SJSA1 (cell line): ENCODE measurements around the gene ZCCHC10. TPM values are rescaled to one million over a fixed set of nuclear protein-coding genes. Genes with fewer than 3 reads are reported as not detected.
"Not testable (repeated sequence)": the region's sequence is repeated elsewhere in the genome, so short reads cannot be mapped to it uniquely, and the experiment has no call there.

ENCODE experiments used
- DNase-seq, 2 experiments: peaks; one replicate each; pipeline ENCODE4 v3.0.0-alpha.2; 2015 to 2020; ENCODE audit warnings: low spot score in 2 of 2, low read depth in 1 of 2
- H3K27ac ChIP-seq: fragments of 250-450 bp; sonication (Bioruptor Pico); 2 replicates; pipeline ENCODE4 v1.5.1; 2020; ENCODE audit warnings: mild to moderate bottlenecking, moderate library complexity
- H3K27me3 ChIP-seq: fragments of 250-450 bp; sonication (Bioruptor Pico); replicated peaks from 2 replicates; pipeline ENCODE4 v1.5.1; 2020; ENCODE audit warnings: mild to moderate bottlenecking, moderate library complexity
- H3K36me3 ChIP-seq: fragments of 250-450 bp; sonication (Bioruptor Pico); 2 replicates; pipeline ENCODE4 v1.5.1; 2020; ENCODE audit warnings: mild to moderate bottlenecking
- H3K4me1 ChIP-seq: fragments of 250-450 bp; sonication (Bioruptor Pico); replicated peaks from 2 replicates; pipeline ENCODE4 v1.6.1; 2021; ENCODE audit warnings: mild to moderate bottlenecking
- H3K4me3 ChIP-seq: fragments of 250-450 bp; sonication (Bioruptor Pico); 2 replicates; pipeline ENCODE4 v1.5.1; 2020; ENCODE audit warnings: mild to moderate bottlenecking
- H3K9me3 ChIP-seq: fragments of 250-450 bp; sonication (Bioruptor Pico); replicated peaks from 2 replicates; pipeline ENCODE4 v1.5.1; 2020; ENCODE audit warnings: mild to moderate bottlenecking
- total RNA-seq: library from RNA; depleted of rRNA; stranded (reverse); fragments of >200 nt; shearing (Covaris generic); gene quantifications from 2 replicates; pipeline ENCODE4 v1.2.3, GENCODE V29; 2014

Gene ZCCHC10
- total RNA-seq, 1 experiment from 2014 or later = 66.4 TPM

DNA sequence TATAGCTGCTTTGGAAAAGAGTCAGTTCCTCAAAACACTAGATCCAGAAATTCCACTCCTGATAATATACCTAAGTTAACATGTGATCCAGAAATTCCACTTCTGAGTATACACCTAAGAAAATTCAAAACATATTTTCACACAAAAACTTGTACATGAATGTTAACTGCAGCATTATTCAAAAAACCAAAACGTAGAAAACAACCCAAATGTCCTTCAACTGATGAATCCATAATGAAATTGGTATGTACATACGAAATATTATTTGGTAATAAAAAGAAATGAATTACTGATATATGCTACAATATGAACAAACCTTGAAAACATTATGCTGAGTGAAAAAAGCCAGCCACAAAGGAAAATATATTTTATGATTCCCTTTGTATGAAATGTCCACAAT, 46.4 kb downstream of the ZCCHC10 start:
- H3K9me3 ChIP-seq = peaks cover 7% of the 10 kb centered on the region; the same call in 1 of the 2 replicates
- no peak for DNase-seq
- H3K27ac ChIP-seq = no peak overlapping the region
- no peak overlapping the region for H3K4me3 ChIP-seq
- H3K27me3 ChIP-seq = no peaks in the 10 kb centered on the region
- H3K4me1 ChIP-seq = 0 out of 2 replicates have a peak, but pooled peaks cover 5% of the 10 kb centered on the region
- 0 out of 2 replicates have a peak, but pooled peaks cover 3% of the 10 kb centered on the region for H3K36me3 ChIP-seq

DNA sequence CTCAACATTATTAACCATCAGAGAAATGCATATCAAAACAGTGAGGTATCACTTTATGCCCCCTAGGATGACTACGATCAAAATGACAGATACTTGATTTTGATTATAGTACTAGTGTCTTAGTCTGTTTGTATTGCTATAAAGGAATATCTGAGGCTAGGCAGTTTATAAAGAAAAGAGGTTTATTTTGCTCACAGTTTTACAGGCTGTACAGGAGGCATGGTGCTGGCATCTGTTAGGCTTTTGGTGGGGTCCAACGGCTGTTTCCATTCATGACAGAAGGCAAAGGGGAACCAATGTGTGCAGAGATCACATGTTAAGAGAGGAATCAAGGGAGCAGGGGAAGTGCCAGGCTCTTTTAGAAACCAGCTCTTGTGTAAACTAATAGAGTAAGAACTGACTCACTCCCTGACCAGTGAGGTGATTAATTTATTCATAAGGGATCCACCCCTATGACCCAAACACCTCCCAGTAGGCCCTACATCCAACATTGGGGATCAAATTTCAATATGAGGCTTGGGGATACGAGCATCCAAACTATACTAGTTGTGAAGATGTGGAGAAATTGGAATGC, 46.9 kb downstream of the ZCCHC10 start:
- Histone ChIP-seq H3K4me1 (0 out of 2 replicates have a peak, but pooled peaks cover 5% of the 10 kb centered on the region), H3K4me3 (no peak overlapping the region), H3K36me3 (0 out of 2 replicates have a peak, but pooled peaks cover 3% of the 10 kb centered on the region), H3K27me3 (no peaks in the 10 kb centered on the region), H3K9me3 (peaks cover 7% of the 10 kb centered on the region; the same call in 1 of the 2 replicates), H3K27ac (no peak overlapping the region)
- peak in 1 of 2 experiments; percentile 20 for DNase-seq

DNA sequence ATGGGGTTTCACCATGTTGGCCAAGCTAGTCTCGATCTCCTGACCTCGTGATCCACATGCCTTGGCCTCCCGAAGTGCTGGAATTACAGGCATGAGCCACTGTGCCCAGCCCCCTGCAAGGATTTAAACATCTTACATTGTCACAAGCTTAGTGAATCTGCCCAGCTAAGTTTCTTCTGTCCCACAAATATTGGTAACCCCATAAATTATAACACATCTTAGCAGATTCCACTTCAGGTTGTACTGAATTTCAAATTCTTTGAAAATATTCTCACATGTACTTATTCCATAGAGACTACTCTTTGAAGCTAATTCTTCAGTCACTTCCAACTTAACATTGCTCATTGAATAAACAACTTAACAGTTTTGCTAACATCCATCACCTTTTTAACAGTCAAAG, 49.5 kb downstream of the ZCCHC10 start:
- no peak overlapping the region for H3K27ac ChIP-seq
- H3K4me3 ChIP-seq = no peak overlapping the region
- H3K4me1 ChIP-seq = 0 out of 2 replicates have a peak, but pooled peaks cover 5% of the 10 kb centered on the region
- no peaks in the 10 kb centered on the region for H3K27me3 ChIP-seq
- peaks cover 11% of the 10 kb centered on the region; the same call in 1 of the 2 replicates for H3K9me3 ChIP-seq
- 0 out of 2 replicates have a peak, but pooled peaks cover 3% of the 10 kb centered on the region for H3K36me3 ChIP-seq
- peak in 1 of 2 experiments; percentile 22 for DNase-seq

DNA sequence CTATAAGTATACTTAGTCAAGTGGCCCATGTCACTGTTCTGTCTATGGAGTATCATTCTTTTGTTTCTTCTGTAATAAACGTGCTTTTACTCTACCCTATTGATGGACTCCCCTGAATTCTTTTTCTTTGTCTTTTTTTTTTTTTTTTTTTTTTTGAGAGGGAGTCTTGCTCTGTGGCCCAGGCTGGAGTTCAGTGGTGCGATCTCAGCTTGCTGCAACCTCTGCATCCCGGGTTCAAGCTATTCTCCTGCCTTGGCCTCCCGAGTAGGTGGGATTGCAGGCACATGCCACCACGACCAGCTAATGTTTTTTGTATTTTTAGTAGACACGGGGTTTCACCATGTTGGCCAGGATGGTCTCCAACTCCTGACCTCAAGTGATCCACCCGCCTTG, 53.9 kb downstream of the ZCCHC10 start:
- H3K36me3 ChIP-seq, H3K27ac ChIP-seq, H3K4me1 ChIP-seq, H3K27me3 ChIP-seq, H3K4me3 ChIP-seq: not testable (repeated sequence)
- peak in 1 of 2 experiments; percentile 10 for DNase-seq
- H3K9me3 ChIP-seq = peaks cover 14% of the 10 kb centered on the region; the same call in 1 of the 2 replicates

DNA sequence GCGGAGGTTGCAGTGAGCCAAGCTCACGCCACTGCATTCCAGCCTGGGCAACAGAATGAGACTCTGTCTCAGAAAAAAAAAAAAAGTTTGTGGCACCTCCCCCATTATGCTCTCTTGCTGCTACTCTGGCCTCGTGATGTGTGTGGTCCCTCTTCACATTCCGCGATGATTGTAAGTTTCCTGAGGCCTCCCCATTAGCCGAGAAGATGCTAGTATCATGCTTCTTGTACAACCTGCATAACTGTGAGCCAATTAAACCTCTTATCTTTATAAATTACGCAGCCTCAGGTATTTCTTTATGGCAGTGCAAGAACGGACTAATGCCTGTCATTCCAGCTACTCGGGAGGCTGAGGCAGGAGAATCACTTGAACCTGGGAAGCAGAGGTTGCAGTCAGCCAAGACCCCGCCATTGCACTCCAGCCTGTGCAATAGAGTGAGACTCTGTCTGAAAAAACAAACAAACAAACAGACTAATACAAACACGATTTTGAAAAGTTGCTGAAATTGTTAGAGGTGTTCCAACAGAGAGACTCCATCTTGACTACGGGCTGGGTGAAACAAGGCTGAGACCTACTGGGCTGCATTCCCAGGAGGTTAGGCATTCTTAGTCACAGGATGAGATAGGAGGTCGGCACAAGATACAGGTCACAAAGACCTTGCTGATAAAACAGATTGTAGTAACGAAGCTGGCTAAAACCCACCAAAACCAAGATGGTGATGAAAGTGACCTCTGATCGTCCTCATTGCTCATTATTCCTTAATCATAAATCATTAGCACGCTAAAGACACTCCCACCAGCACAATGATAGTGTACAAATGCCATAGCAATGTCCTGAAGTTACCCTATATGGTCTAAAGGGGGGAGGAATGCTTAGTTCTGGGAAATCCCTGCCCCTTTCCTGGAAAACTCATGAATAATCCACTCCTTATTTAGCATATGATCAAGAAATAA, 54.6 kb downstream of the ZCCHC10 start:
- H3K27ac ChIP-seq = no peak overlapping the region
- DNase-seq = peak in 1 of 2 experiments; percentile 41
- H3K4me1 ChIP-seq = no peaks in the 10 kb centered on the region
- H3K36me3 ChIP-seq = no peaks in the 10 kb centered on the region
- H3K4me3 ChIP-seq = no peak overlapping the region
- H3K27me3 ChIP-seq = no peaks in the 10 kb centered on the region
- peaks cover 14% of the 10 kb centered on the region; the same call in 1 of the 2 replicates for H3K9me3 ChIP-seq

DNA sequence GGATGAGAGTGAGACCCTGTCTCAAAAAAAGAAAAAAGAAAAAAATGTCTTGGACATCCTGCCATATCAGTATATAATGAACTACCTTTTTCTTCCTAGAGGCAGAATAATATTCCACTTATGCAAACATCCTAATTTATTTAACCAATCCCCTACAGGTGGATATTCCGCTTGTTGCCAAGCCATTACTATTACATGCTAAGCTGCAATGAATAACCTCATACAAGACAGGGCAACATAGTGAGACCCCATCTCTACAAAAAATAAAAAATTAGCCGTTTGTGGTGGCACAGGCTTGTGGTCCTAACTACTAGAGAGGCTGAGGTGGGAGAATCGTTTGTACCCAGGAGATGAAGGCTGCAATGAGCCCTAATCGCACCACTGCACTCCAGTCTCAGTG, 61.2 kb downstream of the ZCCHC10 start:
- no peak overlapping the region for H3K27ac ChIP-seq
- peak in 1 of 2 experiments; percentile 13 for DNase-seq
- H3K9me3 ChIP-seq = no peaks in the 10 kb centered on the region
- peaks cover 21% of the 10 kb centered on the region for H3K36me3 ChIP-seq
- peaks cover 15% of the 10 kb centered on the region for H3K4me1 ChIP-seq
- no peak overlapping the region for H3K4me3 ChIP-seq
- H3K27me3 ChIP-seq = no peaks in the 10 kb centered on the region

DNA sequence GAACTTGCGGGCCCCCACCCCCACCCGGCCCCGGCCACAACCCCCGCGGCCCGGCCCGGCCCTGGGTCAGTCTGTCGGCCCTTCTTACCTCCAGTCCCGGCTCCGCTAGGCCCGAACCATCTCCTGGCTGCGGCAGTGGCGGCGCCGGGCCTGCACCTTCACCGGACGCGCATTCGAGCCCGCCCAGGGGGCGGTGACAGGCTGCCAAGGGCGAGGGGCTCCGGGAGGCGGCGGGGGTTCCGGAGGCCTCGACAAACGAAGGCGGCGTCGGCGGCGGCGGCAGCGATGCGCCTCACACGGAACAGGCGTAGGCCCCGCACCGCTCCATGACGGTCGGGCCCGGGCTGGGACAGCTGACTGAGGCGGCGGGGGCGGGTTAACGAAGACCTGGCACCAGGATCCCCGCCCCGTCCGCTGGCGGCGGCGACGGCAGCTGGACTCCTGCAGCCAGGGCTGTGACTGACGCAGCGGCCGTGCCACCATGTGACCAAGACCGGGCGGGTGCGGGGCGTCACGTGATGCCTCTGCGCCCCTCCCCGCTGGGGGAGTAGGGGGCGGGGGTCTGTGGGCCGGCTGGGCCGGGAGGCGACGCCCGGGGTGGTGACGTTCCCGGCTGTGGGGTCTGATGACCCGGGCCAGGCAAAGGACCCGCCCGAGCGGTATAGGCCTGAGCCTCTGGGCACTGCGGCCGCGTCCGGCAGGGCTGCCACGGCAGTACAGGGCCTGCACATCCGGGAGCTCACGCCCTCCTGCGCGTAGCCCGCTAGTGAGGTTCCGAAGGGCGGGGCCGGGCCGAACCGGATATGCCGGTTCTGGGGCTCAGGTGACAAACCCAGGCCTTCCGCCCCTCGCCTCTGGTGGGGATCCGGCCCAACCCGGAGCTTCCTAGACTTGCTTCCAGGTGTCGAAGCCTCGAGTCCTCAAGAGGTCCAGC, 62.9 kb downstream of the ZCCHC10 start, which contains the start of gene AFF4:
TSS of gene AFF4 (minus strand) at position 464 of the 934 bp plus-strand sequence. CDS start 26,445 bp downstream, outside the sequence.
- peak; percentile 97 to 99 for DNase-seq
- Histone ChIP-seq H3K4me3 (peak within 1 kb of the TSS; percentile 83), H3K4me1 (peaks cover 15% of the 10 kb centered on the region), H3K27me3 (no peaks in the 10 kb centered on the region), H3K27ac (peak within 1 kb of the TSS; percentile 87), H3K36me3 (peaks cover 24% of the 10 kb centered on the region), H3K9me3 (no peaks in the 10 kb centered on the region)

- H3K27me3 ChIP-seq = no peaks in the 10 kb centered on the region
- H3K27ac ChIP-seq = peak overlapping the region; percentile 87
- DNase-seq = peak; percentile 48 to 93
- H3K9me3 ChIP-seq = no peaks in the 10 kb centered on the region
- H3K4me3 ChIP-seq = peak overlapping the region; percentile 83
- H3K4me1 ChIP-seq = peaks cover 15% of the 10 kb centered on the region
- peaks cover 24% of the 10 kb centered on the region for H3K36me3 ChIP-seq
These were observed 63.8 kb downstream of the ZCCHC10 start for GRCh38 chr5:132962429-132963021.

DNA sequence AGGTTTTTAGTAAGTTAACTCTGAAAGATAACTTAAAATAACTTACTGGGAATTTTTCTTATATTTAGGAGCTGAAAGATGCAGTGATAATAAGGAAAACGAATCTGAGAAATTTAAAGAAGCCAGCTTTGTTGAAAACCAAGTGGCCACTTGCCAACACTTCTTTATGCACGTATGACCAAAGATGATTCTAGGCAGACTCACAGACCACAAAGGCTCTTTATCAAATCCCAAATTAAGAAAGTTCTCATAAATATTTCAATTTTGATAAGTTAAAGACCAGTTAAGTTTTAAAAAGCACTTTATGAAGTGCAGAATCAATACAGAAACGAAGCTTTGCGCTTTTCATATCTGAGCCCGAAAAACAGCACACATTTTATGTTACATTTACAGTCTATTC, 64.5 kb downstream of the ZCCHC10 start:
- H3K27ac ChIP-seq = peak overlapping the region; percentile 87
- H3K4me1 ChIP-seq = peaks cover 15% of the 10 kb centered on the region
- H3K9me3 ChIP-seq = no peaks in the 10 kb centered on the region
- peak in 1 of 2 experiments; percentile 24 for DNase-seq
- H3K4me3 ChIP-seq = peak overlapping the region; percentile 83
- H3K27me3 ChIP-seq = no peaks in the 10 kb centered on the region
- peaks cover 24% of the 10 kb centered on the region for H3K36me3 ChIP-seq

- peak in 1 of 2 experiments; percentile 32 for DNase-seq
- H3K27me3 ChIP-seq, H3K9me3 ChIP-seq, H3K27ac ChIP-seq: not testable (repeated sequence)
- peaks cover 15% of the 10 kb centered on the region for H3K4me1 ChIP-seq
- H3K36me3 ChIP-seq = peaks cover 25% of the 10 kb centered on the region
- peak overlapping the region; percentile 83 for H3K4me3 ChIP-seq
These were observed 65.1 kb downstream of the ZCCHC10 start for GRCh38 chr5:132961123-132961815.

GRCh38 chr5:132956166-132956799, 70.1 kb downstream of the ZCCHC10 start:
- not testable (repeated sequence) for H3K27me3 ChIP-seq, H3K4me3 ChIP-seq, H3K9me3 ChIP-seq, H3K27ac ChIP-seq, H3K4me1 ChIP-seq
- peaks cover 52% of the 10 kb centered on the region for H3K36me3 ChIP-seq
- peak in 1 of 2 experiments; percentile 16 for DNase-seq

- no peak overlapping the region for H3K27ac ChIP-seq
- H3K27me3 ChIP-seq = no peaks in the 10 kb centered on the region
- H3K4me1 ChIP-seq = peaks cover under 1% of the 10 kb centered on the region; the same call in 1 of the 2 replicates
- H3K36me3 ChIP-seq = peaks cover 50% of the 10 kb centered on the region
- no peak overlapping the region for H3K4me3 ChIP-seq
- no peak for DNase-seq
- H3K9me3 ChIP-seq = 0 out of 2 replicates have a peak, but pooled peaks cover 2% of the 10 kb centered on the region
These were observed 72.6 kb downstream of the ZCCHC10 start for GRCh38 chr5:132953710-132954109.
